D721Med (cell line): ENCODE measurements around the gene KRT76.

Source experiments
- DNase-seq: peaks from one replicate; pipeline ENCODE4 v3.0.0; 2011; ENCODE audit warnings: low spot score; ENCODE audit not compliant: insufficient read length
- FAIRE-seq: peaks from 2 replicates; lab custom pipeline; 2011; peaks lifted over from hg19 to GRCh38; lab: Jason Lieb, UNC
- CTCF ChIP-seq: IDR thresholded peaks from 2 replicates; pipeline ENCODE4 v1.5.1; 2012; ENCODE audit warnings: mild to moderate bottlenecking, control low read depth; ENCODE audit not compliant: insufficient read depth; ENCODE audit errors: missing control alignments

Gene KRT76

GRCh38 chr12:52771088-52771487 is 6.1 kb downstream of the KRT76 start:
- no peak for DNase-seq
- no peak for FAIRE-seq
- TF ChIP-seq CTCF, result no peak

- no peak for TF ChIP-seq CTCF
- FAIRE-seq (no peak), DNase-seq (no peak)
Observed at GRCh38 chr12:52769946-52770345, 7.2 kb downstream of the KRT76 start.

GRCh38 chr12:52769354-52769753 is 7.8 kb downstream of the KRT76 start:
- DNase-seq (no peak), FAIRE-seq (no peak)
- TF ChIP-seq CTCF, result no peak

GRCh38 chr12:52768479-52769200 is 8.5 kb downstream of the KRT76 start:
- FAIRE-seq (no peak), DNase-seq (no peak)
- TF ChIP-seq CTCF, result no peak

GRCh38 chr12:52767427-52767826 is 9.7 kb downstream of the KRT76 start:
- FAIRE-seq (no peak), DNase-seq (no peak)
- no peak for TF ChIP-seq CTCF

- DNase-seq (no peak), FAIRE-seq (no peak)
- no peak for TF ChIP-seq CTCF
Observed at GRCh38 chr12:52767020-52767379, 10.1 kb downstream of the KRT76 start.

GRCh38 chr12:52766351-52767019 is 10.7 kb downstream of the KRT76 start:
- TF ChIP-seq CTCF, result no peak
- DNase-seq (no peak), FAIRE-seq (no peak)
